Retina (tissue), 1 donor: ENCODE results near the gene UQCR11.
"Not testable (repeated sequence)": the region's sequence is repeated elsewhere in the genome, so short reads cannot be mapped to it uniquely, and the experiment has no call there.

Source experiments
- DNase-seq: peaks from one replicate; pipeline ENCODE4 v3.0.0-alpha.2; 2016

UQCR11 gene

GRCh38 chr19:1605236-1606137, at the start of gene UQCR11:
TSS of gene UQCR11 (minus strand) at chr19:1605462. CDS start at chr19:1605409, 53 bp downstream.
- DNase-seq = peak; percentile 97

GRCh38 chr19:1654178-1654792, 49.0 kb upstream of the UQCR11 start:
- no peak for DNase-seq

GRCh38 chr19:1653300-1653628, 48.0 kb upstream of the UQCR11 start:
- no peak for DNase-seq

- DNase-seq = peak; percentile 100
Measured at GRCh38 chr19:1652471-1653299, 47.4 kb upstream of the UQCR11 start, which contains the start of gene TCF3. TSS of gene TCF3 (minus strand) at chr19:1652615. CDS start at chr19:1650248, 2,367 bp downstream.

GRCh38 chr19:1651568-1652291, 46.5 kb upstream of the UQCR11 start:
- DNase-seq = peak; percentile 67

GRCh38 chr19:1650650-1651567, 45.6 kb upstream of the UQCR11 start:
- DNase-seq = peak; percentile 75

GRCh38 chr19:1649706-1650649, 44.7 kb upstream of the UQCR11 start:
- DNase-seq = no peak

GRCh38 chr19:1648920-1649541, 43.8 kb upstream of the UQCR11 start:
- no peak for DNase-seq

- DNase-seq = no peak
Measured at GRCh38 chr19:1648459-1648849, 43.2 kb upstream of the UQCR11 start.

GRCh38 chr19:1647501-1648458, 42.5 kb upstream of the UQCR11 start:
- no peak for DNase-seq

- no peak for DNase-seq
Measured at GRCh38 chr19:1646659-1647453, 41.6 kb upstream of the UQCR11 start.

- no peak for DNase-seq
Measured at GRCh38 chr19:1646149-1646548, 40.9 kb upstream of the UQCR11 start.

- no peak for DNase-seq
Measured at GRCh38 chr19:1645299-1645698, 40.0 kb upstream of the UQCR11 start.

GRCh38 chr19:1644070-1644469, 38.8 kb upstream of the UQCR11 start:
- DNase-seq = no peak

- not testable (repeated sequence) for DNase-seq
Measured at GRCh38 chr19:1640893-1641448, 35.7 kb upstream of the UQCR11 start.

GRCh38 chr19:1636325-1637236, 31.3 kb upstream of the UQCR11 start:
- no peak for DNase-seq
